HG03442 (cell line): ENCODE data around the gene TMEM213.

Experiments
- ATAC-seq: cut with Tn5 transposase; IDR thresholded peaks from one replicate; pipeline ENCODE4 v1.9.1; 2021; ENCODE audit warnings: mild to moderate bottlenecking, moderate library complexity; ENCODE audit not compliant: unreplicated experiment

TMEM213 gene, protein sequence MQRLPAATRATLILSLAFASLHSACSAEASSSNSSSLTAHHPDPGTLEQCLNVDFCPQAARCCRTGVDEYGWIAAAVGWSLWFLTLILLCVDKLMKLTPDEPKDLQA

DNA sequence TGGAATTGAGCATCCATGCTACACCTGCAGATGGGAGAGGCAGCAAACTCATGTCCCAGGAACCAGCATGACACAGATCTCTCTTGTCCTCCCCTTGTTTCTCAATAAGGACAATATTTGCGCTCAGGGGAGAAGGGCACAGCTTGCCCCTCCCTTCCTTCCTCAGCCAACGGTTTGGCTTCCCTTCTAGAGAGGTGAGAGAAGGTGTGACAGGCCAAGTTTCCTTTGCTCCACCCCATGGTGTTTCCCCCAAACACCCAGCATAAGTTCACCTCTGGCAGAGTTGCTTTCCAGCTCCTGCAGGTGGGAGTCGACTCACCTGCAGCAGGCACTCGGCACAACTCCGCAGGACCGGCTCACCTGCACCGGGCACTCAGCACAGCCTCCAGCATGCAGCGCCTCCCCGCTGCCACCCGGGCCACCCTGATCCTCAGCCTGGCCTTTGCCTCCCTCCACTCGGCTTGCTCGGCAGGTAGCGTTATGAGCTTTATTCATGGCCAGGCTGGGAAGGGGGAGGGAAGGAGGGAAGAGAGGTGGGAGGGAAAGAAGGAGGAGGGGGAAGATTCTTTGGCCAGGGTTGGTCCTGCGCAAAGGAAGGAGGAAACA lies at the start of gene TMEM213, which contains the start of gene ATP6V0A4:
TSS of gene TMEM213 (plus strand) at position 280 of the 606 bp plus-strand sequence. CDS start at position 391, 111 bp downstream.
TSS of gene ATP6V0A4 (minus strand) at position 482 of the 606 bp plus-strand sequence. CDS start 26,949 bp downstream, outside the sequence.
- ATAC-seq = no peak

DNA sequence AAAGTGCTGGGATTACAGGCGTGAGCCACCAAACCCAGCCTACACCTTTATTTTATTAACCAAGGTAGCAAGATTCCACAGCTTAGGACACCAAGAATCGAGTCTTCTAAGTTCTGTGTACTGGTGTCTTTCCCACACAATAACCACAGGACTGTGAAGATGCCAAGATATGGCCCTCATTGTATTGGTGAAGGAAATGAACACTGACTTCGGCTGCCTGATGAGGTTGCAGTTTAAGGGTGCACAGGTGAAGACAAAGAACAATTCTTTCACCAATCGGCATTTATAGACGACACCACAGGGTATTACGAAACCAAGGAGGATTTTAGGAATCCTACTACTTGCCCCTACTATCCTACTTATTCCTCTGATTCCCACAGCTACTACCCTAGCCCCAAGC lies 49.1 kb upstream of the TMEM213 start:
- no peak for ATAC-seq

DNA sequence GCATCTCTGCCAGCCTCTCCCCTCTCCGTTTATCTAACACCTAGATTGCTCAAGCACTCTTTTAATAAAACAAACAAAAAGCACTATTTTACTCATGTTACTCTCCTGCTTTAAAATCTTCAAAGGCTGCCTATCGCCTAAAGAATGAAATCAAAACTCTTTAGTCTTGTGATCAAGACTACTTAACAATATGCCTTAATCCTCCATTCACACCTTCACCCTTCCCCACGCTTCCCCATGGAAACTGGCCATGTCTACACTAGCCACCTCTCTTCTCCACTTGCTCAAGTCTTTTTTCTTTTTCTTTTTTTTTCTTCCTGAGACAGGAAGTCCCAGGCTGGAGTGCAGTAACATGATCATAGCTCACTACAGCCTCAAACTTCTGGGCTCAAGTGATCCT lies 47.8 kb upstream of the TMEM213 start:
- no peak for ATAC-seq

DNA sequence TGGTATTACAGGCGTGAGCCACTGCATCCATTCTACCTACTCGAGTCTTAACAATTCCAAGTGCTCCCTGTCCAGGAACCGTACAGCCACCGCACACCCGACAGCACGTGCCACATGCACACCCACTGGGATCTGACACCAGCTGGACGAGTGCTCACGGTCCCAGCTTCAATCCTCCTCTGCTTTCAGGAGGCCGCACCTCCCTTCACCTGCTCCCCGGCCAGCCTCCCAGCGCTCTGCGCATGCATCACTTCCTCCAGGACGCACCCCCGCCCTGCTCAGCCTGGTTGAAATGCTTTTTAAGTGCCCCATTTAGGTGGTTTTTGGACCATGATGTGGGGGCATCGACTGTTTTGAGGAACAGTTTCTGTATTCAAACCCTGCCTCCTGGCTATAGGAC lies 47.3 kb upstream of the TMEM213 start:
- ATAC-seq = no peak

DNA sequence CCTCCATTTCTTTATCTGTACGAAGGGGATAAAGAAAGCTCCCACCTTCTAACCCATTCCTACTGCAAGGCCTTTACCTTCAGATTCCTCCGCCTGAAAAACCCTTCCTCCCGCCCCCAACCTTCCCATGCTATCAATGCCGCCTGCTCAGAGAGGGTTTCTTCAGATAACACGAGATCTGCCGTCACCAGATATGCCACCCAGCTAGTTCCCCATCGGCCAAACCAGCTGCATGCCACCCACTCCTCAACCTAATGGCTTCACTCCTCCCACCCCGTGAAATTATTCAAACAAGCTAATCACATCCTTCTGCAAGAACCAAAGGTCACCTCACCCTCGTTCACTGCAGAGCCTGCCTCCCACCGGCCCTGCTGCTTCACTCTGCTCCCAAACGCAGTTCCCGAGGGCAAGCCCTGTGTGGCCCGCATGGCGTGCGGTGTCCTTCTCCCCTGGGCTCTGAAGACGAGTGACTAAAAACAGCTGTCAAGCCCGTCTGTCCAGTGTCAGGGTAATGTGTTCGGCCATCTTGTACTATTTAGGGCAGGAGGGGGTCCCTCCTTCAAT lies 46.8 kb upstream of the TMEM213 start:
- no peak for ATAC-seq

DNA sequence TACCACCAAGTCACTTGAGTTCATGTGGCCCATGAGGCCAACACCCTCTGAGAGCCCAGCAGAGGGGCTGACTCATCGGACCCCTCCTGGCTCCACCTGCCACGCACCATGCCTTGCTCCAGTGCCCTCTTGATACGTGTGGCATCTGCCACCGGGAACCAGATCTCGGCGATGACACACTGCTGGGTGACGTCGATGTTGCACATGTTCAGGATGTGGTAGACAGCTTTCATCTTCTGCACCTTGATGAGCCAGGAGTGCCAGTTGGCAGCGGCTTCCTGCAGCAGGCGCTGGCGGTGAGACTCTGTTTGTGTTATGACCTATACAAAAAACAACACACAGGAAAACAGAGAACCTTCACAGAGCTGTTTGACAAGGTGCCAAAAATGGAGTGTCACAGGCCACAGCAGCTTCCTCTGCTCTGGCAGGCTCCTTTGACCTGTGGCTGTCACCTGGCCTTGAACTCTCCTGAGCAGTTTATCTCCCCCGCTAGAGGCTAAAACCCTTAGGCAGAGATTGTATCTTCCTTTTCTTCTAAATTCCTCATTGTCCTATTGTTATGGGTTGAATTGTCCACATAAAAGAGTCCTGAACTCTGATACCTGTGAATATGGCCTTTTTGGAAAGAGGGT lies 45.2 kb upstream of the TMEM213 start:
- ATAC-seq = peak; percentile 84

DNA sequence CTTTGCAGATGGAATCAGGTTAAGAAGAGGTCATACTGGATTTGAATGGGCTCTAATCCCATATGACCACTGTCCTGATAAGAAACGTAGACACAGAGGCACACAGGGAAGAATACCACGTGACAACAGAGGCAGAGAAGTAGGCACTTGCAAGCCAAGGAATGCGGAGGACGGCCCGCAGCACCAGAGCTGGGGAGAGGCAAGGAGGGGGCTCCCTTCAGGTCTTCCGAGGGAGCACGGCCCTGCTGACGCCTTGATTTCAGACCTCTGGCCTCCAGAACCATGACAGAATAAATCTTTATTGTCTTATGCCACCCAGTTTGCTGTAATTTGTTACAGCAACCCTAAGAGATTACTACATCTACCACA lies 44.7 kb upstream of the TMEM213 start:
- no peak for ATAC-seq

DNA sequence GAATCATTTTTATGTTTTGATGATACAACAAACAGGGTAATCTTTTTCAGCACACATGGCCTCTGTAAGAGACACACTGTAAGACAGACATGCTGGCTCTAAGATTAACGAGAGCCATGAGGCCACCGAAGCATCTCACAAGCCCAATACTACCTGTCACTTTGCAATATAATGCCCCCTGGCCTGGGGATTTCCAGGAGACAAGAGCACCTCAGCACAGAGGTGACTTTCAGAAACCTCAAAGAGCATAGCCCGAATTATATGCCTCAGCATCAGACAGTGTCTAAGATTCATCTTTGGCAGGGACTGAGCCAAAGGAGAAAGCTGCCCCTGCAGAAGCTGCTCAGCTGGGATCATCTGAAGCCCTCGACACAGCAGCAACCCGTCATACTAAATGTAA lies 44.2 kb upstream of the TMEM213 start:
- no peak for ATAC-seq

DNA sequence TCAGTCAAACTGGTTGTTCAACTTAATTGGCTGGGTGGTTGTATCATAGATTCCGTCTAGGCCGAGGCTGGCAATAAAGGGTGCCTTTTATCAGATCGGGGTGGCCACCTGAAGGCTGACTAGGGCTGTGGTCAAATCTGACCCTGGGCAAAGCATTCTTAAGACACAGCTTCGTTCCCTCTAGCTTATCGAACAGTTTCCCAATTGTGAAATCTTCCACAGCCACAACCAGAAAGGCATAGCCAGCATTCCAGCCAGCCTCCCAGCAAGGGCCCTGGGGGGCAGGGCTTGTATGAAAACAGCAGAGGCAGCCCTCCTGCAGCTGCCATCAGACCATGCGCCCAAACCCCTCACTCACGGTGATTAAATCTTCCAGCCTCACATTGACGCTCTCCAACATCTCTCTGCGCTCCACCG lies 42.5 kb upstream of the TMEM213 start:
- no peak for ATAC-seq

DNA sequence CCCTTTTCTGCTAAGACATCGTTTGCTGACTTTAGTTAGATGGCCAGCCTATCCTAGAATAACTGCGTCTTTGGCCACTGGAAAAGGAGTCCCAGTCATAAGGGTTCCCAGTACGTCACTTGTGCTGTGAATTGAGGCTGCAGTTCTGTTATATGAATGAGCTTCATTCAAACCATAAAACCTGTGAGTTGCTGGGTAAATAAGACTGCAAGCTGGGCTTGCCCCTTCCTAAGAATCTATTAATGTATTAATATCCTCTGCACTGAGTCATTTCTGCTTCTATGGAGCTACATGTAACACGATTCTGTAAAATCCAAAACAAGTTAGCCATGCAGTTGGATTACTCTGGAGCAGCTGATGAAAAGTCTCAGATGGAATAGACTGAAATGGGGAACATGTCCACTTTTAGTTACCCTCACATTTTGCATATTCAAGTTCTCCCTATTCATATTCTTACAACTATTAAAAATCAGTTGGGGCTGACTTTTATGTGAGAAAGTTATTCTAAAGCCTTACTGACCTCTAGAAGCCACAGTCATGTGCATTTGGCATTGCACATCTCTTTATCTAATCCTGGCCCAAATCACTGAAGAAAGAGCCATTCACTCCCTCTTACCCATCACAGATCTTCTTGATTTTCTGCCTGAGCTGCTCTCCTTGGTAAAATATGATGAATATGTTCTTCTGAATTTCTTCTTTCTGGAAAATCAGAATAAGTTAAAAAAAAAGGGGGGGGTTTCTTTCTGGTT lies 41.8 kb upstream of the TMEM213 start:
- no peak for ATAC-seq

DNA sequence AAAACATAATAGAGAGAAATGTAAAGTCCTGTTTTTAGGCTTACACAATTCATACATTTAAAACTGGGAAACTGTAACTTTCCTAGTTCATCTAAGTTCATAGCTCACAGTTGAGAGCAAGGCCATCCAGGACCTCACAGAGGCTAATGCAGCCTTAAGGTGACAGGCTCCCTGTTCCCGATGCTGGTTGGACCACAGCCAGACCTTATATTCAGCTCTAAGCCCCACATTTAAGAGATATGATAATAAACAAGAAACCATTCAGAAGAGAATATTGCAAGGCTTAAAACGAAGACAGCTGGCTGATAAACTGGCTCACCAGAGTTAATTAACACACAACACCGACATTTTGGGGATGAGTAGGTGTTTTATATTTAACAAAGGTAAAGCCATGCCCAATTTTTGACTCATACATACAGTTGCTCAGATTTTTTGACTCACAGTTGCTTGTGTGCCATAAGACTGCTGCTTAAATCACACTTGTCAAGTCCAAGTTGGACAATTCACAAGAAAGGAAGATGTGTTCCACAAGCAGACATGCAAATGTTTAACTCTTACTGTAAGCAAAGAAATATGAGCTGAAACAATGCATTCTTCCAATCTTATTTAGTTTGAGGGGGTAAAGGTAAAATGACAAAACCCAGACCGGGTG lies 41.1 kb upstream of the TMEM213 start:
- no peak for ATAC-seq

DNA sequence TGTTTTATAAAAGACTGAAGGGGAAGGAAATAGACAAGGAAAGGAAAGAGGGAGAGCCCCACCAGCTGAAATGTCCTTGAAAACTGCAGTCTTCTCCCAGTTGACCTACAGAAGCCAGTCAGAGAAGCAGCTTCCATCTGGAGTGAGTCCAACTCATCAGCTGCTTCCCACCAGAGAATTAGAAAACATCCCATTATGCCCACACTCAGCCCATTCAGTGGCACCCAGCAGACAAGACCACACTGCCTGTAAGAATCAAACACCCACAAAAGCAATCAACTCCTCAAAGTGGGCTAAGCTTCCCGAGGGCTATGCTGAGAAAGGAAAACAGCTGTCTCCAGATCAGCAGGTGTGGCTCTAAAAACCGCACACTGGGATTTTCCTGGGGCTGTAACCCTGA lies 29.6 kb upstream of the TMEM213 start:
- ATAC-seq = no peak

DNA sequence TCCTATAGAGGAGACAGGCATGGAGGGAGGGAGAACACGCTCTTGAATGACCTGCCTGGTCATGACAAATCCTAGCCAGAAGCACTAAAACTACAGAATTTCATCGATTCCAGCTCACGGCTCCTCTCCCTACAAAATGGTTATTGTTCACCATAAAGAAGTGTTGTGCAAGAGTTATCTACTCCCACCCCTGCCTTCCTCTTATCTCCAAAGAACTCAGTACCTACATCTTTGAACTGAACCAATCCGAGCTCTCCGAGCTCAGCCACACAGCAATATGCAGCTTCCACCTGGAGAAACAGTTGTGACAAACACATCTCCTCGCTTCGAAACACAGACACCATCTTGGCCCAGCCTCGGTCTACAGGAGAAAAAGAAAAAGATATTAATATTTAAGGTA lies 26.9 kb upstream of the TMEM213 start:
- ATAC-seq = no peak

DNA sequence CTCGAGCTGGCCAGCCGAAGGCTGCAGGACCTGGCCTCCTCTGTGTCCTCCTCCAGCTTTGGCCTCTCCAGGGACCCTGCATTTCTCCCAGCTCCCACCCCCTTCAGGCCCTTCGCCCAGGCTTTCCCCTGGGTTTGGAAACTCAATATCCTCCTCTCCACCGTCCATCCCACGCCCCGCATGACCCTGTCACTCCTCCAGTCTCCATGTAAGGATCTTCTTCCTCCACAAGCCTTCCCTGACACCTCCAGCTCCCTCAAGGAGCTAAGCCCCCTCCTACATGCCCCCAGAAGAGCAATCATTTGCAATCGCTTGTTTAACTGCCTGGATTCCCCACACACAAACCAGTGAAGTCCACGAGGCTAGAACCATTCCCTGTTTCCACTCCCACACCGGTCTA lies 24.6 kb upstream of the TMEM213 start:
- ATAC-seq = no peak

DNA sequence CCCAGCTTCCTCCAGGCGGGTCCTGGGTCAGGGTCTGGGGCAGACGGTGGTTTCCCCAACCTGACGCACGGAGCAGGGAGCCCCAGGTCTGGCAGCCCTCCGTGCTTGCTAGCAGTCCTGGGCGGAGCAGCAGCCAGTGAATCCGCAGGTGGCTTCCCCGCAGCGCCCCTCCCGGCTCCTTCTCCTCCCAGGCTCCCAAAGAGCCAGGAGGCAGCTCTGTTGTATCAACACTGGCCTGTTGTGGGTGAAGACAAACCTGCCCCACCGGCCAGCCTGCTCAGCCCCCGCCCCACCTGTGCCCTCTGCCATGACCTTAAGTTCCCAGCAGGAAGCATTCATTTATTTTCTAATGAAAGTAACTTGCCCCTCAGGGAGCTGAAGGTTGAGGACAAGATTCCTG lies 24.0 kb upstream of the TMEM213 start:
- no peak for ATAC-seq

DNA sequence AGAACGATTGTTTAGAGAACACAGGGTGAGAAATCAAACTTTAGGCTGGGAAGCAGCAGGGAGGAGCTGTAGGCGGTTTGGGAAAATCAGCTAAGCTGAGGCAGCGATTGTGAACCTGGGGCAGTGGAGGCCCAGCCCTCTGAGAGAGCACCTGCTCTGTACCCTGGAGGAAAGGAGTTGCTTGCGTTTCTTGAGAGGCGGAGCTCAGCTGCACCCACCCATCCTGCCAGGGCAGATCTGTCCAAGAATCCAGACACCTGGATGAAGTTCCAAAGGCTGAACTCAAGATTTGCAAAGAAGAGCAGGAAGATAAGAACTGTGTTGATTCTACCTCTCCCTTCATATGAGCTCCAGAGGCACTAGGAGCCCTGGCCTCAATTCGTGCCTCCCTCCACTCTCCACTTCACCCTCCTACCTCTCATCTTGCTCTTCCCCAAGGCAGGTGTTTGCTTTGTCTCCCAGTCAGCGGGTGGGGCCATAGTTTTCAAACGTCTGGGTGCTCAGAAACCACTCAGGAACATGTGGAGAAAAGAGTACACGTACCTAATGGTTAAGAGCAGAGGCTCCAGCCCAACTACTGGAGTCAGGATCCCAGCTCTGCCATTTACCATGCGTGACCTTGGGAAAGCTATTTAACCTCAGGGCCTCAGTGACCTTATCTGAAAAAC lies 21.5 kb upstream of the TMEM213 start:
- no peak for ATAC-seq

DNA sequence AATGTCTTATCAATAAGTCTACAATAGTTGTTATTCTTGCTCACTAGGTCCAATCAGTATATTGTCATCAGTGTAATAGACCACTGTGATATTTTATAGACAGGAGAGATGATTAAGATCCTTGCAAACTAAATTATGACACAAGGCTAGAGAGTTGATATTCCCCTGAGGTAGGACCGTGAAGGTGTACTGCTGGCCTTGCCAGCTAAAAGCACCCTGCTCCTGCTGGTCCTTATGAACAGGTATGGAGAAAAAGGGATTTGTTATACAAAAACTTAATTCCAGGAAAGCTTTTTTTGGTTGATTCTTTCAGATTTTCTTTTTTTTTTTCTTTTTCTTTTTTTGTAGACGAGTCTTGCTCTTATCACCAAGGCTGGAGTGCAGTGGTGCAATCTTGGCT lies 16.8 kb upstream of the TMEM213 start:
- ATAC-seq = no peak

DNA sequence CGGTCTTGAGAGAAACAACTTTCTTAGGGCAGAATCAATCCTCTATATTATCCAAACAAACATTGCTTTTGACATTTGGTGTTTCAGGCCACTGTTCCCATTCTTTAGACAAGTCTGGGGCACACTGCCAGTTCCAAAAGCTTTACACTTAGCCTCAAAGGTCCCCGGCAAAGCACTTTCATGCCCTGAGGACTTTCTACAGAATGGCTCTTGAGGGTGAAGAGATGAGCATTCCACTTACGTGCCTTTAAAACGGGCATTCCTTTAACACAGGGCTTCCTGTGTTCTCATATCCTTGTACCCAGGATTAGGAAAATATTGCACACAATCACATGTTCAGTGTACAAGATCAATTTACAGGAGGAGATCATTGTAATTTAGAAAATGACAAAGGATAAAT lies 13.1 kb upstream of the TMEM213 start:
- no peak for ATAC-seq

DNA sequence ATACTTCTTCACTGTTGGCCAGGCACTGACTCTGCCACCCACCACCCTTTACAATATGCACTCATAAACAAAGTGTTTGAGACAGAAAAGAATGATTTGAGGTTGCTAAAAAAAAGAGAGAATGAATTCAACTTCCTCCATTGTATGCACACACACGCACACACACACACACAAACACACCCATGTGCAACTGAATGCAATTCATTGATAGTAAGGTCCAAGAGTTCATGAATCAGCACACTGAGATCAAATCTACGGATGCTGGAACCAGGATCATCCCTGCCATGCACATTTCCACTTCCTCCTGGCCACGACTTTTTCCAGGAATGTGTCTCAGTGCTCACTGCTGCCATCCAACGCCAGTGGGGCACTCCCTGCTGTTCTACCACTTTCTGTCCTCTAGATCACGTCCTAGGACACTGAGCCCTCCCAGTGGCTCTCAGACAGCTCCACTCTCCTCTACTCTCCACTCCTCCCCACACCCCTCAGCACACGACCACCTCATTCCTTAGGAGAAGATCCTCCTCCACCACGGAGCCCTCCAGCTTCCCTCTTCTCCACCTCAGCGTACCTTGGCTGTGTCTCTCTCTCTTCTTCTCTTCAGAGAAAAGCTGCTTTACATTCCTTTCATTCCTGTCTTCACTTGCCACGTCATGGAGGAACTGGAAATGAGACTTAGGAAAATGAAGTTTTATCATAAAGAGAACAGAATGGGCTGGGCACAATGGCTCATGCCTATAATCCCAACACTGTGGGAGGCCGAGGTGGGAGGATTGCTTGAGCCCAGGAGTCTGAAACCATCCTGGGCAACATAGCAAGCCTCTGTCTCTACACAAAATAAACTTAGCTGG lies 12.0 kb upstream of the TMEM213 start:
- ATAC-seq = no peak
